GM10847 (cell line): ENCODE results near the gene ZNF664.

Source experiments
- POLR2A ChIP-seq: IDR thresholded peaks from 2 replicates; pipeline ENCODE4 v1.6.1; 2011; ENCODE audit not compliant: insufficient read length; ENCODE audit errors: extremely low read depth

The ZNF664 gene

GRCh38 chr12:124024776-124025175 lies 51.8 kb downstream of the ZNF664 start:
- TF ChIP-seq POLR2A = no peak

GRCh38 chr12:124025661-124026060 lies 52.6 kb downstream of the ZNF664 start:
- TF ChIP-seq POLR2A = no peak

DNA sequence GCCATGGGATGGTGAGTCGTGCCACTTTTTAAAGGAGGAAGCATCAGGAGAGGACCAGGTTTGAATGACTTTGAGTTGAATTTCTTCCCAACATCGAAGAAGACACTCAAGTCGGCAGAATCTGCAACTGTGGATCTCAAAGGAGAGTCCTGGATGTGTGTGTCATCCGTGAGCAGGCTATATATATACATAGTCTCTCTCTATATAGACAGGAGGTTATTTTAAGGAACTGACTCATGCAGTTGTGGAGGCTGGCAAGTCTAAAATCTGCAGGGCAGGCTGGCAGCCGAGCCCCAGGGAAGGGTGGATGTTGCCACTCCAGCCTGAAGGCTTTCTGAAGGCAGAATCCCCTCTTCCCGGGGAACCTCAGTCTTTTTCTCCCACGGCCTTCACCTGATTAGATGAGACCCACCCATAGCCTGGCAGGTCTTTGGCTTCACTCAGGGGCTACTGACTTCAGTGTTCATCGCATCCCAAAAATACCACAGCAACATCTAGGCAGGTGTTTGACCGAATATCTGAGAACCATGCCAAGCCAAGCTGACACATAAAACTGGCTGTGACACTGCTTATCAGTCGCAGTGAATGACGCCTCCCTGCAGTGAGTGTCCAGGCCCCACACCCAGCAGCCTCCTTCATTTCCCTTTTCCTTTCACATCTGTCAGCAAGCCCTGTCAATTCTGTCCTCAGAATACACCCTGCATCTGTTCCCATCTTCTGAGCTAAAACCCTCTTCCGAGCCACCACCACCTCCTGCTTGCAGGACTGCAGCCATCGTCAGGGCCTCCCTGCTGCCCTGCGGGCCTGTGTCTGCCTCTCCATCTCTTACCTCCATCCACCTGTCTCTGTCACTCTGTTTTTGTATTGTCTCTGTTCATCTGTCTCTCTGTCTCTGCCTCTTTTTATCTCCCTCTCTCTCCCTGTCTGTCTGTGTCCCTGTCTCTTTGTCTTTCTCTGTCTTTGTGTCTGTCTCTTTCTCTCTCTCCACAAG lies 54.0 kb downstream of the ZNF664 start:
- TF ChIP-seq POLR2A = no peak

DNA sequence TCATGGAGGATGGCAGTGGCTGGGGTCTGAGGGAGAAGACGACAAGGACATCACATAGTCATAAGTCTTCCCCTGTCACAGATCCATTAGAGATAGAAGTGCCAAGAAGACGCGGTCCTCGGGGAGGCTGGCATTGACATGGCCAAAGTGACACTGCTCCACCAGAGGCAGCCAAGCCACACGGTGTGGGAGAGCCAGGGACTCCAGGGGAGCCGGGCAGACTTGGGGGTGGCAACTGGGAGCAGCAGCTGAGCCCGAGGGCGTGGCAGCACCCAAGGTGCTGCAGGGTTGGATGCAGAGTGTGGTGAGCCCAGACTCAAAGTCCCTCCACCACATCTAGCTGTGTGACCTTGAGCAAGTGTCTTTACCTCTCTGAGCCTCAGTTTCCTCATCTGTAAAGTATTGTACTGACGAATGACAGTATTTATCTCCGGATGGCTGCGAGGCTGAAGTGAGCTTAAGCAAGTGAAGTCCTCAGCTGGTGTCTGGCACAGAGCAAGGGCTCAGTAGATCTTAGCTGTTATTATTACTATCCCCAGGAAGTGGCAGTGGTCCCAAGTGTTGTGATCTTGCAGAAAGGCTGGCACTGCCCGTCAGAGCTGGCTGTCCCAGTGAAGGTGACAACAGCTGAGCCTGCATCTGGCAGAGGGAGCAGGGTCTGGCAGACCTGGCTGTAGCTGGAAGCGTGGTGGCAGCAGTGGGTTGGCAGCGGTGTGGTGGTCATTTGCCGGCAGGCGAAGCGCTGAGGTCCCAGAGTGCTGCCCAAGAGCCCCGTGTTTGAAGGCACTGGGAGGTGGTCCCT lies 54.9 kb downstream of the ZNF664 start:
- no peak for TF ChIP-seq POLR2A

- TF ChIP-seq POLR2A = no peak
These were observed 55.5 kb downstream of the ZNF664 start for GRCh38 chr12:124028555-124028925.

DNA sequence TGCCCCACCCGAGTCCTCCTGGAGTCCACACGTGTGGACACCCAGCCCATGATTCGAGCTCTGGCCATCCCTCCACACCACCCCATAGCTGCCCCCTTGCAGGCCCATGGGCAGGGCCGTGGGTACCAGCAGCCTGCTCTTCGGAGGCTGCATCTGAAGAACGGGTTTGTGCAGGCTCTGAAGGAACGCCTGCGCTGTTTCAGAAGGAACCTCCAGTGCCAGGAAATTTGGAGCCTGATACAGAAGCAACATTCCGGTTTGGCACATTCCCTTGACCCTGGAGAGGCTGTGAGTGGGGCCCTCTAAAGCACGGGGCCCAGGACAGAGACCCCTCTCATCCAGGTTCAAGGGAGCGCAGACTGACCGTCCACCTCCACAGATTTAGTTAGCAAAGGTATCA lies 57.0 kb downstream of the ZNF664 start:
- no peak for TF ChIP-seq POLR2A

GRCh38 chr12:124030510-124030909 lies 57.5 kb downstream of the ZNF664 start:
- no peak for TF ChIP-seq POLR2A

DNA sequence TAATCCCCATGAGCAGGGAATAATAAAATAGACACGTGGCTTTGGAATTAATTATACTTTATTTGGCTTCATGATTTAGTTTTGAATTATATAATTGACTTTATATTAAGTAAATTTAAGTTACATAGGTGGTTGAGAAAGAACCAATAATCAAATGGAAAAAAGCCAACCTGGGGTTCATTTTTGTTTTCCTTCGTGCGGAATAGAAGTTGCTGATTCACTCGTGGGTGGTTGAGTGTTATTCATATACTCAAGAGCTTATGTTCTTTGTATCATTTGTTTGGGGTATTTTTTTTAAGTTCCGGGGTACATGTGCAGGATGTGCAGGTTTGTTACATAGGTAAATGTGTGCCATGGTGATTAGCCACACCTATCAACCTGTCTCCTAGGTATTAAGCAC lies 58.0 kb downstream of the ZNF664 start:
- TF ChIP-seq POLR2A = no peak

DNA sequence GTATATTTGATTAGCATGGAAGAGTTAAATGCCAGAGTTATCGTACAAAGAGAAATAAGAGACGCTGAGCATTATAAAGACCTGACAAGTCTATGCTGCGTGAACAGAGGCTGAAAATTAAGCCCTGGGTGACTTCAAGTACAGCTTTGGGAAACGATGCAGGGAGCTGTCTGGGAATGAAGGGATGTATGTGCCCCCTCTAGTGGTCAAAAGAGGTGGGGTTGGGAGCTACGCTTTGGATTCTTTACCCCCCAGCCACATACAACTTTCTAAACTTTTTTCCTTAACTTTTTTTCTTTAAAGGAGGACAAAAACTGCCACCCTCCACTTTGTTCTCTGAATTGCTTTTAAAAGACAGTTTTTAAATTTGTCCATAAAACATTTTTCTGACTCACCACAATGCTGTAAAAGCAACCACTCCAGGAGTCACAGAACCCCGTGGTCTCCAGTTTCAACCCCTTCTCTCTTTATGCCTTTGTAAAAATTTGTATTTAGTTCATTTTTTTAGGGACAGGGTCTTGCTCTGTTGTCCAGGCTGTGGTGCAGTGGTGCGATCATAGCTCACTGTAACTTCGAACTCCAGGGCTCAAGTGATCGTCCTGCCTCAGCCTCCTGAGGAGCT lies 59.4 kb downstream of the ZNF664 start:
- TF ChIP-seq POLR2A = no peak

DNA sequence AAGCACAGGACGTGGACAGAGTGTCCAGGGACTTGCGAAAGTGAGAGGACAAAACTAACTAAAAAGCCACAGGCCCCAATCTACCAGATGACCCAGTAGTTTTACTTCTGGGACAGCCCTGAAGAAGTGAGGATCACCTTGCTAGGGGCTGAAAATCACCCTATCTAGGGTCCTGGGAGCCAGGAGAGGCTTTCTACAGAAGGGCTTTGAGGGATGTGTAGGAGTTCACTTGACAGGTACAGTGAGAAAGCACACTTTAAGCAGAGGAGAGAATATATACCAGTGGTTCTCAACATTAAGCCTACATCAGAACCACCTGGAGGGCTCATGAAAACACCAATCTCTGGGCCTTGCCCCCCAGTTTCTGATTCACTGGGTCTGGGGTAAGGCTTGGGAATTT lies 60.8 kb downstream of the ZNF664 start:
- TF ChIP-seq POLR2A = no peak

GRCh38 chr12:124034297-124034696 lies 61.3 kb downstream of the ZNF664 start:
- no peak for TF ChIP-seq POLR2A

GRCh38 chr12:124035163-124035562 lies 62.1 kb downstream of the ZNF664 start:
- TF ChIP-seq POLR2A = no peak

DNA sequence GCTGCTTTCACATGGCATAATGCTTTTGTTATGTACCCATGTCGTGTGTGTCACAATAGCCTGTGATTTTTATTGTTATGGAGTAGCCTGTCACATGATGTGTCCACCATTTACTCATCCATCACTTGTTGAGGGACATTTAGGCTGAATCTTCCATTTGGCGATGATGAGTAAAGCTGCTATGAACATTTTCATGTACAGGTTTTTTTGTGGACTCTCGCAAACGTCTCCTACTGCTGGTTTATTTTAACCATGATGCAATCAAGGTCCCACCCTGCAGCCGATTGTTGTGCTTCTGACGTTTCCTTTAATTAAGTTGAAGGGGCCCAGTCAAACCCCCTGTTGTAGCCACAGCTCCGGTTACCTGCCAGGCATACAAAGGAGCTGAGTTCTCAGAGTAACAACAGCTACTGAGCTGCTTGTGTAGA lies 63.2 kb downstream of the ZNF664 start:
- no peak for TF ChIP-seq POLR2A

- TF ChIP-seq POLR2A = no peak
These were observed 63.7 kb downstream of the ZNF664 start for GRCh38 chr12:124036657-124037109.

GRCh38 chr12:124037331-124037730 lies 64.3 kb downstream of the ZNF664 start:
- no peak for TF ChIP-seq POLR2A
